Epithelial cell of prostate (primary cell): ENCODE measurements around the gene PTPRB.

Source experiments
- DNase-seq: peaks from one replicate; pipeline ENCODE4 v3.0.0-alpha.2; 2011; ENCODE audit warnings: low read depth, low spot score
- H3K27ac ChIP-seq: fragments of 450-650 bp; 2 replicates; pipeline ENCODE4 v1.5.1; 2017; ENCODE audit warnings: mild to moderate bottlenecking

The PTPRB gene

GRCh38 chr12:70482764-70483163 is 154.5 kb downstream of the PTPRB start:
- H3K27ac ChIP-seq, result no peak overlapping the region
- DNase-seq, result no peak

GRCh38 chr12:70469221-70469820 is 167.9 kb downstream of the PTPRB start:
- no peak for DNase-seq
- no peak overlapping the region for H3K27ac ChIP-seq

DNA sequence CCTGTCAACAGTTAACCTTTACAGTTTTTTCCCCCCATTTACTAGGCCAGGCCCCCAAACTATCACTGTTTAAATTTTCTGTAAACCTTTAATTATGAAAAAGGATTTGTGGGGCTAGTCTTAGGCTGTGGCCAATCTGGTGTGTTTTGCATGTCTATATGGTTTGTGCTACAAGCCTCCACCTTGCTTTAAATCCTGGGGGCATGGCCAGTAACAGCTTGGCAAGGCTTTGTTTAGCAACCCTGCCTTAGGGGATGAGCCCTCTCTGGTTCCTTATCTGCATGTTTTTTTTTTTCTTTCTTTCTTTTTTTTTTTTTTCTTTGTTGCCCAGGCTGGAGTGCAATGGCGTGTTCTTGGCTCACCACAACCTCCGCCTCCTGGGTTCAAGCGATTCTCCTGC is 168.5 kb downstream of the PTPRB start:
- DNase-seq, result no peak
- no peak overlapping the region for H3K27ac ChIP-seq

DNA sequence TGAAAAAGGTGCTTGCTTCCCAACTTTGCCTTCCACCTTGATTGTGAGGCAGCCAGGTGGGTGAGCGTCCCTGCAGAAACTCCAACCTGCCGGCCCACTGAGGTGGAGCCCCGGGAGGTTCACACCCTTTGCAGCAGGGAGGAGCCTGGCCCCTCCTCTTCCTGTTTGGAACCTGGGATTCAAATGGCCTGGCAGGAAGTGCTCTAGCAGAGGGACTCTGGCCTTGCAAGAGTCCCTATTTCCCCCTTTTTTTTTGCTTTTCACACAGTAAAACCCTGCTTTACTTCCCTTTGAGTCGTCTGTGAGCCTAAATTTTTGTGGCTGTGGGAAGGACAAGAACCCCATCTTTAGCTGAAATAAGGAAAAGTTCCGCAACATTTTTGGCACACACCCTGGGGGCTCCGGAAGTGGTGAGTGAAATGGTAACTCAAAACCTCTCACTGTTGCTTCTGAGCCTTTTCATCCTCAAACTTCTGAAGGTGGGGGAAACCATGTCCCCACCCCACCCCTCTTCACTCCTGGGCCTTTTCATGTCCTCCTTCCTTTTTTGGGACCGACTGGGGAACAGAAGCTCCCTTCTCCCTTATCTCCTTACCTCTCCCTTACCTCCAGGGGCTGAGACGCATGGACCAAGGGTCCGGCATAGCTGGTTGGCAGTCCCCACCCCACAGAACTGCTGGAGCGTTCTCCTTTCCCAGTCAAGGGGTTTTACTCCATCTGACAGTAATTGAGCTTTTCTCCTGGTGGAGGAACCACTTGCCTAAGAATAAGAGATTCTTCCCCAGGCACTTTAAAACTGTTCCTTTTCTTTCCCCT is 169.1 kb downstream of the PTPRB start:
- H3K27ac ChIP-seq, result no peak overlapping the region
- DNase-seq, result no peak

- no peak for DNase-seq
- no peak overlapping the region for H3K27ac ChIP-seq
These were observed 169.8 kb downstream of the PTPRB start for GRCh38 chr12:70467476-70467875.

DNA sequence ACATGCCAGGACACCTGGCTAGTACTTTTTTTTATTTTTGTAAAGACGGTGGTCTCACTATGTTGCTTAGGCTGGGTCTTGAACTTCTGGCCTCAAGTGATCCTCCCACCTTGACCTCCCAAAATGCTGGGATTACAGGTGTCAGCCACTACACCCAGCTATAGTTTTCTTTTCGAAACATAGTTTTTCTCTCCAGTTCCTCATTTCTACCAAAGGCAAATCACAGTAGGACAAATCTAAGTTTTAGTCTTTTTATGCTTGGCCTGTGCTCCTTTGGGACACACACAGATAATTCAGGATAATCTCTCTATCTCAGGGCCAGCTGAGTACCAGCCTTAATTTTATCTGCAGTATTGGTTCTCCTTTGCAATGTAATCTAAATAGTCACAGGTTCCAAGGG is 170.5 kb downstream of the PTPRB start:
- DNase-seq, result no peak

More for the DNA sequence above, 170.5 kb downstream of the PTPRB start:
- H3K27ac ChIP-seq, result no peak overlapping the region
